Ureter (tissue), 1 donor: ENCODE results near the gene SPTBN5. TPM values are rescaled to one million over a fixed set of nuclear protein-coding genes. Genes with fewer than 3 reads are reported as not detected.

Experiments used
- DNase-seq: peaks from one replicate; pipeline ENCODE4 v3.0.0-alpha.2; 2020; ENCODE audit warnings: low spot score
- total RNA-seq: library from RNA; stranded (reverse); gene quantifications from one replicate; pipeline ENCODE4 v1.2.4, GENCODE V29; 2023
- donor health status: DM: yes; HTN: yes; CAD: no.

SPTBN5 gene
- total RNA-seq, 1 donor from 2014 or later = 11.9 TPM

- no peak for DNase-seq
These were observed 9.4 kb downstream of the SPTBN5 start for GRCh38 chr15:41884458-41884857.

GRCh38 chr15:41883484-41883825 is 10.4 kb downstream of the SPTBN5 start:
- DNase-seq = no peak

- DNase-seq = no peak
These were observed 11.0 kb downstream of the SPTBN5 start for GRCh38 chr15:41882689-41883483.

GRCh38 chr15:41881920-41882688 is 11.7 kb downstream of the SPTBN5 start:
- no peak for DNase-seq

GRCh38 chr15:41881550-41881919 is 12.3 kb downstream of the SPTBN5 start:
- no peak for DNase-seq

GRCh38 chr15:41881086-41881485 is 12.8 kb downstream of the SPTBN5 start:
- no peak for DNase-seq

- DNase-seq = no peak
These were observed 13.5 kb downstream of the SPTBN5 start for GRCh38 chr15:41880156-41880877.

GRCh38 chr15:41879321-41879845 is 14.5 kb downstream of the SPTBN5 start:
- no peak for DNase-seq

- no peak for DNase-seq
These were observed 15.5 kb downstream of the SPTBN5 start for GRCh38 chr15:41878355-41878699.

- DNase-seq = no peak
These were observed 16.1 kb downstream of the SPTBN5 start for GRCh38 chr15:41877631-41878354.

GRCh38 chr15:41876689-41877088 is 17.2 kb downstream of the SPTBN5 start:
- no peak for DNase-seq

- no peak for DNase-seq
These were observed 17.8 kb downstream of the SPTBN5 start for GRCh38 chr15:41876007-41876406.

GRCh38 chr15:41874736-41875135 is 19.1 kb downstream of the SPTBN5 start:
- no peak for DNase-seq

- DNase-seq = no peak
These were observed 20.1 kb downstream of the SPTBN5 start for GRCh38 chr15:41873711-41874110.

GRCh38 chr15:41872166-41872747 is 21.6 kb downstream of the SPTBN5 start:
- DNase-seq = no peak

- DNase-seq = no peak
These were observed 22.5 kb downstream of the SPTBN5 start for GRCh38 chr15:41871175-41871905.

GRCh38 chr15:41870689-41871081 is 23.2 kb downstream of the SPTBN5 start:
- no peak for DNase-seq

- no peak for DNase-seq
These were observed 23.8 kb downstream of the SPTBN5 start for GRCh38 chr15:41869770-41870688.

GRCh38 chr15:41868321-41868720 is 25.5 kb downstream of the SPTBN5 start:
- no peak for DNase-seq
